A673 (cell line): ENCODE data around the gene CSTF3.
"Not testable (repeated sequence)": the region's sequence is repeated elsewhere in the genome, so short reads cannot be mapped to it uniquely, and the experiment has no call there.

Experiments used
- CTCF ChIP-seq: fragments of 300-800, 200-600 bp; sonication (generic); conservative IDR thresholded peaks from 2 replicates; pipeline ENCODE4 v1.5.1; 2017; ENCODE audit warnings: low read depth, mild to moderate bottlenecking, antibody characterized with exemption, low read length, moderate library complexity, mixed read lengths
- EZH2 ChIP-seq: fragments of 200-600 bp; sonication (generic); IDR thresholded peaks from 2 replicates; pipeline ENCODE4 v1.6.1; 2017; ENCODE audit warnings: borderline replicate concordance, low read depth, mild to moderate bottlenecking, mixed read lengths, antibody characterized with exemption, low read length; ENCODE audit not compliant: poor library complexity, severe bottlenecking

DNA sequence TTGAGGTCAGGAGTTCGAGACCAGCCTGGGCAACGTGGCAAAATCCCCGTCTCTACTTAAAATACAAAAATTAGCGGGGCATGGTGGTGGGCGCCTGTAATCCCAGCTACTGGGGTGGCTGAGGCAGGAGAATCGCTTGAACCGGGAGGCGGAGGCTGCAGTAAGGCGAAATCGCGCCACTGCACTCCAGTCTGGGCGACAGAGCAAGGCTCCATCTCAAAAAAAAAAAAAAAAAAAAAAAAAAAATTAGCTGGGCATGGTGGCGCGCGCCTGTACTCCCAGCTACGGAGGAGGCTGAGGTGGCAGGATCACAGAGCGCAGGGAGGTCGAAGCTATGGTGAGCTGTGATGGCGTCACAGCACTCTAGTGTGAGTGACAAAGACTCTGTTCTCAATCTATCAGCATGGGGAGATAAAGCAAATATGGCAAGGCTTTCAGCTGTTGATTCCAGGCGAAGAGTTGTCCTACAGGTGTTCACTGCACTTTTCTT, 1.9 kb downstream of the CSTF3 start:
- not testable (repeated sequence) for TF ChIP-seq CTCF, EZH2
